ENCODE results near the gene CCDC85A. TPM values are rescaled to one million over a fixed set of nuclear protein-coding genes. Genes with fewer than 3 reads are reported as not detected.

CCDC85A gene
- total and polyA plus RNA-seq, 2 experiments from 2014 or later: 0.21 to 0.24 TPM

GRCh38 chr2:56268856-56269255 is 85.1 kb downstream of the CCDC85A start:
- H3K36me3 Mint-ChIP-seq (ENCODE audit: low read depth): no peaks in the 10 kb centered on the region
- DNase-seq (ENCODE audit: low spot score) (no peak), ATAC-seq (no peak)
- no peak overlapping the region for H3K4me3 Mint-ChIP-seq
- H3K27ac ChIP-seq (ENCODE audit: low read depth): no peak overlapping the region
- H3K27ac Mint-ChIP-seq: no peak overlapping the region
- H3K4me2 ChIP-seq: no peak overlapping the region
- no peaks in the 10 kb centered on the region for H3F3A ChIP-seq (replicated peaks; ENCODE audit: low read depth)
- TF ChIP-seq JUNB (IDR thresholded peaks at IDR 0.05; ENCODE audit: unreplicated experiment): no peak
- TF ChIP-seq EZH2phosphoT487 (IDR thresholded peaks at IDR 0.05; ENCODE audit: unreplicated experiment): no peak
- TF ChIP-seq NANOG (IDR thresholded peaks at IDR 0.05; ENCODE audit: borderline replicate concordance): no peak
- no peak for TF ChIP-seq ZNF114 (CRISPR knock-in tag; IDR thresholded peaks at IDR 0.05)
- no peak for TF ChIP-seq EZH2 (IDR thresholded peaks at IDR 0.05; ENCODE audit: low read depth, unreplicated experiment)
- no peak for TF ChIP-seq ZNF331 (CRISPR knock-in tag; IDR thresholded peaks at IDR 0.05; ENCODE audit: low read depth)
- no peak for TF ChIP-seq CREB1 (CRISPR knock-in tag; IDR thresholded peaks at IDR 0.05; ENCODE audit: low read depth)
- no peak for TF ChIP-seq ZNF462 (CRISPR knock-in tag; IDR thresholded peaks at IDR 0.05)
- TF ChIP-seq CTCF (conservative IDR thresholded peaks at IDR 0.05; ENCODE audit: low read depth in 2 of 2): no peak
- no peak for TF ChIP-seq ETS1 (IDR thresholded peaks at IDR 0.05)
- TF ChIP-seq STAT1 (IDR thresholded peaks at IDR 0.05; ENCODE audit: unreplicated experiment): no peak
- TF ChIP-seq POLR2AphosphoS5 (IDR thresholded peaks at IDR 0.05; ENCODE audit: low read depth): no peak
- TF ChIP-seq REST (IDR thresholded peaks at IDR 0.05; ENCODE audit: unreplicated experiment): no peak
- H3K27me3 ChIP-seq (ENCODE audit: insufficient read depth): no peaks in the 10 kb centered on the region
- H3K79me2 ChIP-seq (replicated peaks; ENCODE audit: insufficient read depth): no peaks in the 10 kb centered on the region
- peaks cover 7% of the 10 kb centered on the region for H3K4me1 Mint-ChIP-seq
- no peaks in the 10 kb centered on the region for H3K9me2 ChIP-seq (ENCODE audit: insufficient read depth)
- H3K4me1 ChIP-seq (ENCODE audit: insufficient read depth): peaks cover 4% of the 10 kb centered on the region
- no peak overlapping the region for H3K4me3 ChIP-seq
- no peaks in the 10 kb centered on the region for H3K9me3 Mint-ChIP-seq
- peaks cover 2% of the 10 kb centered on the region for H3K27me3 Mint-ChIP-seq (ENCODE audit: insufficient read depth, low read depth, poor library complexity)
- H3K36me3 ChIP-seq (ENCODE audit: insufficient read depth): no peaks in the 10 kb centered on the region
- H4K20me1 ChIP-seq (replicated peaks; ENCODE audit: insufficient read depth): no peaks in the 10 kb centered on the region
- H2AFZ ChIP-seq: no peak overlapping the region; the same call in 1 of the 2 replicates

Measured in GM23338 (cell line).